Spinal cord (tissue), 10 donors: ENCODE results near the gene DOCK10. TPM values are rescaled to one million over a fixed set of nuclear protein-coding genes. Genes with fewer than 3 reads are reported as not detected.
A peak's percentile ranks its signal among the peaks of the same experiment; 100 is the strongest.

Source experiments
- DNase-seq, 6 donors: peaks; one replicate each; pipeline versions ENCODE4 v3.0.0 to v3.0.0-alpha.2; 2013 to 2015; ENCODE audit warnings: low spot score in 6 of 6, low read depth in 4 of 6
- H3K27ac ChIP-seq: one replicate; pipeline ENCODE4 v1.5.1; 2013; ENCODE audit warnings: low read depth, low read length, control low read depth
- H3K27me3 ChIP-seq: one replicate; pipeline ENCODE4 v1.6.1; 2013; ENCODE audit warnings: low read length; ENCODE audit not compliant: control insufficient read depth, insufficient read depth
- H3K36me3 ChIP-seq: one replicate; pipeline ENCODE4 v1.6.1; 2013; ENCODE audit warnings: low read length; ENCODE audit not compliant: control insufficient read depth, insufficient read depth
- H3K4me1 ChIP-seq: one replicate; pipeline ENCODE4 v1.6.1; 2013; ENCODE audit warnings: low read length; ENCODE audit not compliant: control insufficient read depth, insufficient read depth
- H3K4me3 ChIP-seq: one replicate; pipeline ENCODE4 v1.5.1; 2013; ENCODE audit warnings: low read depth, low read length, control low read depth
- H3K9me3 ChIP-seq: one replicate; pipeline ENCODE4 v1.6.1; 2013; ENCODE audit warnings: low read length; ENCODE audit not compliant: control insufficient read depth, insufficient read depth
- WGBS: methylation state at CpG from one replicate; pipeline ENCODE4 v1.1.5; 2013; ENCODE audit warnings: missing lambda C conversion rate; ENCODE audit not compliant: insufficient coverage; 5-methylcytosine and 5-hydroxymethylcytosine counted together
- long read RNA-seq, 4 donors: transcript quantifications; one replicate each; lab custom pipeline, GENCODE V29; 2026
- polyA plus RNA-seq, 2 donors: library from polyadenylated mRNA; unstranded; fragments of 120-200 nt; gene quantifications; one replicate each; pipeline ENCODE4 v1.2.1, GENCODE V29; 2013; ENCODE audit not compliant: insufficient read length in 2 of 2
- total RNA-seq, 2 donors: library from RNA; depleted of rRNA in 1 of 2; stranded (reverse); fragments of 120-200 nt in 1 of 2; fragments of >200 nt in 1 of 2; gene quantifications; one replicate each; pipeline versions ENCODE4 v1.2.3 to v1.2.4, GENCODE V29; 2013 to 2014
- donor health status: healthy.

Gene DOCK10
- total RNA-seq (10 to 100 TPM; 44.4 to 87.9 TPM), polyA plus RNA-seq (10 to 100 TPM; 56.3 to 65.7 TPM)
- long read RNA-seq, donor 1, partial matches to known transcripts: 38 of 38 reads
- long read RNA-seq, donor 1, other reads (novel, unspliced or antisense): 0 of 38 reads
- long read RNA-seq, donor 2, partial matches to known transcripts: 5 of 5 reads
- long read RNA-seq, donor 2, other reads (novel, unspliced or antisense): 0 of 5 reads
- long read RNA-seq, donor 3, partial matches to known transcripts: 10 of 10 reads
- long read RNA-seq, donor 3, other reads (novel, unspliced or antisense): 0 of 10 reads
- long read RNA-seq, donor 4, partial matches to known transcripts: 26 of 27 reads
- long read RNA-seq, donor 4, other reads (novel, unspliced or antisense): 0 of 27 reads

GRCh38 chr2:225041851-225042799, at the start of gene DOCK10:
Gene DOCK10, minus strand, starts transcription at chr2:225042468. Its CDS starts 94 bp downstream, at chr2:225042374.
- H3K4me3 ChIP-seq: peak within 1 kb of the TSS; percentile 53
- no peaks in the 10 kb centered on the region for H3K36me3 ChIP-seq
- no peaks in the 10 kb centered on the region for H3K27me3 ChIP-seq
- H3K9me3 ChIP-seq: no peaks in the 10 kb centered on the region
- peak within 1 kb of the TSS; percentile 67 for H3K27ac ChIP-seq
- under 1% methylated on average over 112 of the region's 113 CpGs for WGBS
- peak in 4 of 6 donors; percentile 21 to 73 (median 48) for DNase-seq
- H3K4me1 ChIP-seq: peaks cover 16% of the 10 kb centered on the region

- H3K9me3 ChIP-seq: no peaks in the 10 kb centered on the region
- no peak for DNase-seq
- no peaks in the 10 kb centered on the region for H3K4me1 ChIP-seq
- H3K36me3 ChIP-seq: no peaks in the 10 kb centered on the region
- no peak overlapping the region for H3K4me3 ChIP-seq
- no CpG with 5 or more reads among the region's 2 CpGs for WGBS
- no peak overlapping the region for H3K27ac ChIP-seq
- H3K27me3 ChIP-seq: no peaks in the 10 kb centered on the region
Observed at GRCh38 chr2:225091336-225091735, 49.1 kb upstream of the DOCK10 start.

DNA sequence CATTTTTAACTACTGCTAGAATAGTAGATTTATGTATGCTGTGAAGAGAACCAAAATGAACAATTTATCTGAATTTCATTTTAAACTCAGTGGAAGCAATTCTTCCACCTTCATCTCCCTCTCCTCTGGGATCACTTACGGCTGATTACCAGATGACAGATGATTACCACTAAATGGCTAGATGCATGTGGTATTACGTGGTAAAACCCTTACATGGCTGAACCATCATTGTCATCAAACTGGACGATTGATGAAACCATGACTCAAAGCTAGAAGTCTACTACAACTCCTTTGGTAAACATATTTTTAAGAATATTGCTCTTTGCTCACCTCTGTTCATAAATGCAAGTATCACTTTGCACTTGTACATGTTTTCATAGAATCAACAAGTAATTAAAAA, 48.5 kb upstream of the DOCK10 start:
- no peak overlapping the region for H3K4me3 ChIP-seq
- H3K27me3 ChIP-seq: no peaks in the 10 kb centered on the region
- H3K9me3 ChIP-seq: no peaks in the 10 kb centered on the region
- no peak for DNase-seq
- H3K4me1 ChIP-seq: no peaks in the 10 kb centered on the region
- WGBS: no CpG with 5 or more reads among the region's 3 CpGs
- H3K27ac ChIP-seq: no peak overlapping the region
- no peaks in the 10 kb centered on the region for H3K36me3 ChIP-seq

DNA sequence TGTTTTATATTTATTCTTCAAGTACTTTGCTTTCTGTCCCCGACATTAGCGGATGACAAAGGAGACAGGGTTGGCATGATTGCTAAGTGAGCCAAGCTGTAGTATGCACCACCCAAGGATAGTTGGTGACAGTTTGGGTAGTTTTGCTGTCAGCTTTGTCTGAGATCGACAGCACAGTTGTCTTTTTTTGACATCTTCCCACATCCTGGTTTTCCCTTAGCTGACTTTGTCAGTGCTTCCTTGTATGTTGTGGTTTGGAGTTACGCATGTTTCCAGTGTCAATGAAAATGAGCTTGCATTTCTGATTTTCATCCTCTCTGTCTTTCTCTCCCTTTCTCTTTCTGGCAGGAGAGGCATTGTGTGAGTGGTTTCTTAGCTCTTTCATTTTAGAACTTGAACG, 44.6 kb upstream of the DOCK10 start:
- H3K4me3 ChIP-seq: no peak overlapping the region
- no peaks in the 10 kb centered on the region for H3K27me3 ChIP-seq
- H3K4me1 ChIP-seq: no peaks in the 10 kb centered on the region
- H3K9me3 ChIP-seq: no peaks in the 10 kb centered on the region
- DNase-seq: peak in 1 of 6 donors; percentile 2
- WGBS: 100% methylated on average over 2 of the region's 5 CpGs
- no peaks in the 10 kb centered on the region for H3K36me3 ChIP-seq
- no peak overlapping the region for H3K27ac ChIP-seq

DNA sequence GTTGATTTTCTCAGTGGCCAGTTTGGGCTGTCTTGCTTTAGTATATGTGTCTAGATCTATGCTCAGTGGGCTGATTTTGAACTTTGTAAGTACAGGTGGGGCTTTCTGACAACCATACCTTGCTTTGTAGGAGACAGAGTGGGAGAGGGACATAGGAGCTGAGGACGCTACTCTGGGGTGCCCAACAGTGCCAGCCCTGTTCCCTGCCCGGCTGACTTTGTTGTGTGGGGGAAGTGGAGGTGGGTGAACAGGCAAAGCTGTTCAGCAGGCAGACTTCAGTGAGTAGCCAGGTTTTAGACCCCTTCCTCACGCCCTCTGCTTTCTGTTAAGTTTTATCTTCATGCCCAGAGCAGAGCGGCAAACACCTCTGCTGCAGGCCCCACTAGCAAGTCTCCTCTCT, 44.2 kb upstream of the DOCK10 start:
- H3K4me1 ChIP-seq: no peaks in the 10 kb centered on the region
- H3K9me3 ChIP-seq: no peaks in the 10 kb centered on the region
- no peak overlapping the region for H3K27ac ChIP-seq
- WGBS: 97% methylated on average over 4 of the region's 4 CpGs
- H3K4me3 ChIP-seq: no peak overlapping the region
- no peaks in the 10 kb centered on the region for H3K36me3 ChIP-seq
- DNase-seq: no peak
- no peaks in the 10 kb centered on the region for H3K27me3 ChIP-seq

DNA sequence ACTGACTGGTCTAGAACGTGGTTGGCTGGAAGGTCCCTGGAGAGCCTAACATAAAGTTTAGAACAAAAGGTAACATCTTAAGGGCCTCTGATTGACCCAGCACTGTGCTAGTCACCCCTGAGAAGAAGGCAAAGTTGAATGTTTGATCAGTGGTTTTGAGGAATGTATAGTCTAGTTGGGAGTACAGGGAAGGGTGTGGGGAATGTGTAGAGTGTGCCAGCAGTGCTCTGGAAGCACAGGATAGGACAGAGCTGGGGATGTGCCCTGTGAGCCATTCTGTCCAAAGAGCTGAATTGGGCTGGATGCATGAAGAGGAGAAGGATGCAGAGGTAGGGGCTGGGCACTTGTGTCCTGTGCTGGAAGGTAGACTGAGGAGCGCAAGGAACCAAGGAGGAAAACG, 41.0 kb upstream of the DOCK10 start:
- Histone ChIP-seq H3K27me3 (no peaks in the 10 kb centered on the region), H3K36me3 (no peaks in the 10 kb centered on the region), H3K4me1 (no peaks in the 10 kb centered on the region), H3K4me3 (no peak overlapping the region), H3K27ac (no peak overlapping the region), H3K9me3 (no peaks in the 10 kb centered on the region)
- no peak for DNase-seq
- 81% methylated on average over 3 of the region's 3 CpGs for WGBS

GRCh38 chr2:225076125-225076524, 33.9 kb upstream of the DOCK10 start:
- H3K9me3 ChIP-seq: no peaks in the 10 kb centered on the region
- H3K27ac ChIP-seq: no peak overlapping the region
- no peaks in the 10 kb centered on the region for H3K4me1 ChIP-seq
- H3K27me3 ChIP-seq: no peaks in the 10 kb centered on the region
- no peaks in the 10 kb centered on the region for H3K36me3 ChIP-seq
- DNase-seq: peak in 1 of 6 donors; percentile 16
- H3K4me3 ChIP-seq: no peak overlapping the region

DNA sequence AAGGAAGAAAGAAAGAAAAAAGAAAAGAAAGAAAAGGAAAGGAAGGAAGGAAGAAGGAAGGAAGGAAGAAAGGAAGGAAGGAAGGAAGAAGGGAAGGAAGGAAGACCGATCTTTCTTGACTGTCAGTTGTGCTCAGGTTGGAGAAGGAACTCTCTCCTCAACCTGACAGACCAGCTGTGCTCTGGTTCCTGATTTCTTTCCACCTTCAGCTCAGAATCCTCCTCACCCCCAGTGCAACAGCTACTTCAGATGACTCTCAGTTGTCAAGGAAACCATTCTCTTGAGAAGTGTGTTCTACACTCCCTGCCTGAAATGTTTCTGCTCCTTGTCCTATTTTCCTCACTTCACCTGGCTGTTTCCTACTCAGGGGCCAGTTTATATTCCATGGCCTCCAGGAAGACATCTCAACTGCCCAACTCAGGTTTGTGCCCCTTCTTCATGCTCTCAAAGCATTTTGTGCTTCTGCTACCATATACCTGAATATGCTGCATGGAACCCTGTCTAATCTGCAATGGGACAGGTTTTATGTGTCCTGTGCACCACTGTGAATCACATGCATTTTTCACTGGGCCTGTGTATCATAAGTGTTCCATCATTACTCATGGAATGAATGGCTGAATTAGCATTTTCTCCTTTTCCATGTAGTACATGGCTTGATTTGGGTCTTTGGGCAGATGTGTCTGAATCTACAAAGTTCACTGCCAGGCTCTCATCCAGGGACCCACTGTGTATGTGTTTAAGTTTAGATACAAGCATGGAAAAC, 32.8 kb upstream of the DOCK10 start:
- no peaks in the 10 kb centered on the region for H3K4me1 ChIP-seq
- H3K9me3 ChIP-seq: no peaks in the 10 kb centered on the region
- H3K36me3 ChIP-seq: no peaks in the 10 kb centered on the region
- H3K27me3 ChIP-seq: no peaks in the 10 kb centered on the region
- H3K4me3 ChIP-seq: no peak overlapping the region
- no CpG with 5 or more reads among the region's 1 CpG for WGBS
- no peak overlapping the region for H3K27ac ChIP-seq
- no peak for DNase-seq

DNA sequence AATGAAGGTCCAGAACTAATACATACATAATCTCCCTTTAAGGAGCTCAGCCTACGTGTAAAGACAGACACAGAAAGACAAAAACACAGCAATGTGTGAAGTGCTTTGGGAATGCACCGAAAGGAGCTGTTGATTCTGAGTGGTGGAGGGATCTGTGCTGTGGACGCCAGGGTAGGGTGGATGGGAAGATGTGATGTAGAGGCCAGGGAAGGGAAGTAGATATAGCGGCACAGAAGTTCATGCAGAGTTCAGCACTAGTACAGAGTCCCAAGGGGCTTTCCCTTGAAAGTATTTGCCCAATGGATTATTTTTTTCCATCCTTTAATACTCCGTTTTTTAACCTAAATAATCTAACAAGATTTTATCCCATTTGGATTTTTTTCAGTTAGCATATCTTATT, 32.1 kb upstream of the DOCK10 start:
- no peak overlapping the region for H3K4me3 ChIP-seq
- WGBS: 86% methylated on average over 2 of the region's 5 CpGs
- H3K4me1 ChIP-seq: no peaks in the 10 kb centered on the region
- DNase-seq: no peak
- H3K27me3 ChIP-seq: no peaks in the 10 kb centered on the region
- H3K27ac ChIP-seq: no peak overlapping the region
- H3K9me3 ChIP-seq: no peaks in the 10 kb centered on the region
- H3K36me3 ChIP-seq: no peaks in the 10 kb centered on the region
